B cell (primary cell): ENCODE data around the gene MMP12. TPM values are rescaled to one million over a fixed set of nuclear protein-coding genes. Genes with fewer than 3 reads are reported as not detected.

Experiments
- ATAC-seq: fragments of 200-7000 bp; cut with Tn5 transposase; one replicate; pipeline ENCODE4 v1.10.0; 2021; ENCODE audit warnings: low read depth, mild to moderate bottlenecking, moderate number of reproducible peaks, moderate library complexity
- CTCF ChIA-PET: fragments of 350-600 bp; sonication (Branson Sonifier 250); formaldehyde crosslinking; loops from one replicate; lab custom pipeline; 2021; ENCODE audit warnings: antibody characterized with exemption, inconsistent platforms; lab: Charles Lee
- POLR2A ChIA-PET: fragments of 350-600 bp; sonication (Branson Sonifier 250); formaldehyde crosslinking; loops from one replicate; lab custom pipeline; 2021; ENCODE audit warnings: antibody characterized with exemption; lab: Charles Lee
- DNase-seq: peaks from one replicate; pipeline ENCODE4 v3.0.0; 2013
- H2AFZ ChIP-seq: 2 replicates; pipeline ENCODE4 v1.6.1; 2012; ENCODE audit warnings: mild to moderate bottlenecking, low read depth, low read length; ENCODE audit not compliant: insufficient read depth, poor library complexity, severe bottlenecking
- H3K27ac ChIP-seq, 2 donors: 1 replicate in 1 of 2; 2 replicates in 1 of 2; pipeline ENCODE4 v1.5.1; 2012 to 2013; ENCODE audit warnings: low read length in 2 of 2, mild to moderate bottlenecking in 2 of 2, moderate library complexity in 1 of 2
- H3K27me3 ChIP-seq, 4 experiments: fragments of 200-600 bp in 1 of 4; sonication (generic) in 1 of 4; replicated peaks in 1 of 4; 1 replicate in 2 of 4; 2 replicates in 2 of 4; pipeline versions ENCODE4 v1.6.1 to v1.7.0; 2013 to 2016; ENCODE audit warnings: low read length in 3 of 4, mild to moderate bottlenecking in 2 of 4, mixed read lengths in 1 of 4, moderate library complexity in 1 of 4; ENCODE audit not compliant: insufficient read depth in 4 of 4, control insufficient read depth in 3 of 4; ENCODE audit errors: control extremely low read depth in 1 of 4
- H3K36me3 ChIP-seq, 2 experiments: replicated peaks in 1 of 2; 1 replicate in 1 of 2; 2 replicates in 1 of 2; pipeline versions ENCODE4 v1.6.1 to v1.7.1; 2013; ENCODE audit warnings: low read length in 1 of 2; ENCODE audit not compliant: insufficient read depth in 2 of 2, control insufficient read depth in 1 of 2; ENCODE audit errors: control extremely low read depth in 1 of 2, extremely low read depth in 1 of 2
- H3K4me1 ChIP-seq, 2 donors: fragments of 200-600 bp in 1 of 2; sonication (generic) in 1 of 2; 1 replicate in 1 of 2; 2 replicates in 1 of 2; pipeline versions ENCODE4 v1.5.1 to v1.6.1; 2013 to 2017; ENCODE audit warnings: low read length in 2 of 2; ENCODE audit not compliant: control insufficient read depth in 2 of 2, insufficient read depth in 2 of 2
- H3K4me2 ChIP-seq: replicated peaks from 2 replicates; pipeline ENCODE3; 2012; ENCODE audit warnings: mild to moderate bottlenecking, low read depth, low read length; ENCODE audit not compliant: poor library complexity, severe bottlenecking
- H3K4me3 ChIP-seq, 5 experiments: fragments of 200-600 bp in 1 of 5; sonication (generic) in 1 of 5; 1 replicate in 3 of 5; 2 replicates in 2 of 5; pipeline versions ENCODE4 v1.5.1 to v1.7.0; 2011 to 2016; ENCODE audit warnings: low read length in 4 of 5, mild to moderate bottlenecking in 4 of 5, low read depth in 2 of 5, control low read depth in 1 of 5, moderate library complexity in 1 of 5; ENCODE audit not compliant: insufficient read depth in 1 of 5; ENCODE audit errors: control extremely low read depth in 1 of 5, extremely low read depth in 1 of 5
- H3K79me2 ChIP-seq: fragments of 200-600 bp; sonication (generic); one replicate; pipeline ENCODE4 v1.6.0; 2016; ENCODE audit warnings: low read length; ENCODE audit not compliant: control insufficient read depth, insufficient read depth
- H3K9ac ChIP-seq: fragments of 200-600 bp; sonication (generic); 2 replicates; pipeline ENCODE4 v1.6.1; 2017; ENCODE audit warnings: mild to moderate bottlenecking, low read length, moderate library complexity
- H3K9me3 ChIP-seq, 3 donors: one replicate each; pipeline versions ENCODE4 v1.6.1 to v1.7.1; 2013; ENCODE audit warnings: low read length in 2 of 3; ENCODE audit not compliant: control insufficient read depth in 2 of 3, insufficient read depth in 1 of 3; ENCODE audit errors: control extremely low read depth in 1 of 3
- H4K20me1 ChIP-seq: 2 replicates; pipeline ENCODE4 v1.6.0; 2012; ENCODE audit warnings: mild to moderate bottlenecking, low read length; ENCODE audit not compliant: insufficient read depth, control insufficient read depth, poor library complexity, severe bottlenecking
- H3K27ac Mint-ChIP-seq: one replicate; pipeline ENCODE4 v1.8.0; 2021; ENCODE audit warnings: mixed read lengths
- H3K27me3 Mint-ChIP-seq: one replicate; pipeline ENCODE4 v1.8.0; 2021; ENCODE audit warnings: mixed read lengths
- H3K4me1 Mint-ChIP-seq: one replicate; pipeline ENCODE4 v1.8.0; 2021; ENCODE audit warnings: mixed read lengths
- H3K4me3 Mint-ChIP-seq: one replicate; pipeline ENCODE4 v1.8.0; 2021; ENCODE audit warnings: mixed read lengths
- H3K9me3 Mint-ChIP-seq: one replicate; pipeline ENCODE4 v1.8.0; 2022; ENCODE audit warnings: mixed read lengths; ENCODE audit not compliant: insufficient read depth
- EZH2 ChIP-seq: IDR thresholded peaks from 2 replicates; pipeline ENCODE4 v1.6.1; 2012; ENCODE audit warnings: borderline replicate concordance, low read depth, mild to moderate bottlenecking, moderate library complexity, low read length; ENCODE audit not compliant: insufficient read depth, poor library complexity, severe bottlenecking
- WGBS: methylation state at CpG from one replicate; pipeline ENCODE4 v1.1.5; 2013; ENCODE audit warnings: missing lambda C conversion rate; ENCODE audit not compliant: insufficient coverage; 5-methylcytosine and 5-hydroxymethylcytosine counted together
- intact Hi-C: fragments of 100-400 bp; cut with micrococcal nuclease; formaldehyde crosslinking; loops from one replicate; pipeline ENCODE4 v1.10.0; 2022
- polyA plus RNA-seq: library from polyadenylated mRNA; depleted of rRNA; stranded (reverse); fragments of >200 nt; gene quantifications from 2 replicates; pipeline ENCODE4 v1.2.3, GENCODE V29; 2012
- total RNA-seq, 2 donors: library from RNA; stranded (reverse); fragments of 120-200 nt in 1 of 2; gene quantifications; 1 replicate in 1 of 2; 2 replicates in 1 of 2; pipeline versions ENCODE4 v1.2.3 to v1.2.4, GENCODE V29; 2013 to 2022
- TF ChIP-seq, protein P1 (sequence below): fragments of 200-600 bp; IDR thresholded peaks from one replicate; pipeline ENCODE4 v1.8.0; 2022; ENCODE audit warnings: antibody characterized with exemption, mild to moderate bottlenecking

Gene MMP12
- total and polyA plus RNA-seq, 2 donors (not counting 1 experiment from before 2014, with no cell fraction given): not detected

- H3K9me3 Mint-ChIP-seq: no peaks in the 10 kb centered on the region
- H3K9me3 ChIP-seq: no peaks in the 10 kb centered on the region
- no peak for DNase-seq
- H3K36me3 ChIP-seq: no peaks in the 10 kb centered on the region
- no peak overlapping the region for H3K4me3 ChIP-seq
- peaks cover 16% of the 10 kb centered on the region for H3K27me3 Mint-ChIP-seq
- no peak overlapping the region for H3K27ac ChIP-seq
- TF ChIP-seq, protein P1, sequence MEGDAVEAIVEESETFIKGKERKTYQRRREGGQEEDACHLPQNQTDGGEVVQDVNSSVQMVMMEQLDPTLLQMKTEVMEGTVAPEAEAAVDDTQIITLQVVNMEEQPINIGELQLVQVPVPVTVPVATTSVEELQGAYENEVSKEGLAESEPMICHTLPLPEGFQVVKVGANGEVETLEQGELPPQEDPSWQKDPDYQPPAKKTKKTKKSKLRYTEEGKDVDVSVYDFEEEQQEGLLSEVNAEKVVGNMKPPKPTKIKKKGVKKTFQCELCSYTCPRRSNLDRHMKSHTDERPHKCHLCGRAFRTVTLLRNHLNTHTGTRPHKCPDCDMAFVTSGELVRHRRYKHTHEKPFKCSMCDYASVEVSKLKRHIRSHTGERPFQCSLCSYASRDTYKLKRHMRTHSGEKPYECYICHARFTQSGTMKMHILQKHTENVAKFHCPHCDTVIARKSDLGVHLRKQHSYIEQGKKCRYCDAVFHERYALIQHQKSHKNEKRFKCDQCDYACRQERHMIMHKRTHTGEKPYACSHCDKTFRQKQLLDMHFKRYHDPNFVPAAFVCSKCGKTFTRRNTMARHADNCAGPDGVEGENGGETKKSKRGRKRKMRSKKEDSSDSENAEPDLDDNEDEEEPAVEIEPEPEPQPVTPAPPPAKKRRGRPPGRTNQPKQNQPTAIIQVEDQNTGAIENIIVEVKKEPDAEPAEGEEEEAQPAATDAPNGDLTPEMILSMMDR: no peak
- TF ChIP-seq EZH2: no peak
- H3K4me3 Mint-ChIP-seq: no peak overlapping the region
- H3K9ac ChIP-seq: no peak overlapping the region
- ChIA-PET CTCF (no interaction called here), POLR2A (no interaction called here)
- H3K4me1 ChIP-seq: no peaks in the 10 kb centered on the region
- no peaks in the 10 kb centered on the region for H4K20me1 ChIP-seq
- no peak overlapping the region for H3K4me2 ChIP-seq
- no CpG with 5 or more reads among the region's 1 CpG for WGBS
- H3K4me1 Mint-ChIP-seq: no peaks in the 10 kb centered on the region
- intact Hi-C loops: no loop called here
- H2AFZ ChIP-seq: no peak overlapping the region
- ATAC-seq: no peak
- no peak overlapping the region for H3K27ac Mint-ChIP-seq
- H3K27me3 ChIP-seq: no peaks in the 10 kb centered on the region
- H3K79me2 ChIP-seq: no peaks in the 10 kb centered on the region
Observed at GRCh38 chr11:102842930-102843329, 31.9 kb downstream of the MMP12 start.

- H3K27me3 Mint-ChIP-seq: peaks cover 13% of the 10 kb centered on the region
- ATAC-seq (no peak), DNase-seq (no peak)
- Histone ChIP-seq H3K9me3 (no peaks in the 10 kb centered on the region), H4K20me1 (no peaks in the 10 kb centered on the region), H3K4me3 (no peak overlapping the region), H3K27ac (no peak overlapping the region), H3K36me3 (no peaks in the 10 kb centered on the region), H3K79me2 (no peaks in the 10 kb centered on the region), H3K27me3 (no peaks in the 10 kb centered on the region), H3K4me1 (no peaks in the 10 kb centered on the region), H2AFZ (no peak overlapping the region), H3K9ac (no peak overlapping the region), H3K4me2 (no peak overlapping the region)
- no peaks in the 10 kb centered on the region for H3K4me1 Mint-ChIP-seq
- intact Hi-C loops: no loop called here
- ChIA-PET POLR2A (no interaction called here), CTCF (no interaction called here)
- H3K9me3 Mint-ChIP-seq: no peaks in the 10 kb centered on the region
- no peak overlapping the region for H3K4me3 Mint-ChIP-seq
- no peak overlapping the region for H3K27ac Mint-ChIP-seq
- 80% methylated on average over 1 of the region's 5 CpGs for WGBS
- TF ChIP-seq, protein P1: no peak
- no peak for TF ChIP-seq EZH2
Observed at GRCh38 chr11:102840018-102840417, 34.8 kb downstream of the MMP12 start.
